Neural progenitor cell (in vitro differentiated cells): ENCODE data around the gene PEX3. TPM values are rescaled to one million over a fixed set of nuclear protein-coding genes. Genes with fewer than 3 reads are reported as not detected.

ENCODE experiments used
- DNase-seq: peaks from one replicate; pipeline ENCODE4 v3.0.0-alpha.2; 2016; ENCODE audit warnings: low spot score
- H2AFZ ChIP-seq: fragments of 200-600 bp; sonication (generic); replicated peaks from 2 replicates; pipeline ENCODE4 v1.6.1; 2016; ENCODE audit warnings: antibody characterized with exemption
- H3F3A ChIP-seq: fragments of 200-600 bp; sonication (generic); 2 replicates; pipeline ENCODE4 v1.6.1; 2016; ENCODE audit warnings: antibody characterized with exemption, low read depth
- H3K27ac ChIP-seq: fragments of 200-600 bp; sonication (generic); 2 replicates; pipeline ENCODE4 v1.5.1; 2016; ENCODE audit warnings: mild to moderate bottlenecking
- H3K27me3 ChIP-seq: fragments of 200-600 bp; sonication (generic); 2 replicates; pipeline ENCODE4 v1.6.1; 2016; ENCODE audit warnings: mild to moderate bottlenecking, moderate library complexity
- H3K36me3 ChIP-seq: fragments of 200-600 bp; sonication (generic); 2 replicates; pipeline ENCODE4 v1.5.1; 2016
- H3K4me1 ChIP-seq: fragments of 200-600 bp; sonication (generic); 2 replicates; pipeline ENCODE4 v1.6.1; 2016; ENCODE audit warnings: mixed run types
- H3K4me2 ChIP-seq: fragments of 200-600 bp; sonication (generic); 2 replicates; pipeline ENCODE4 v1.6.1; 2016
- H3K4me3 ChIP-seq: fragments of 200-600 bp; sonication (generic); 2 replicates; pipeline ENCODE4 v1.5.1; 2016
- H3K79me2 ChIP-seq: fragments of 200-600 bp; sonication (generic); 2 replicates; pipeline ENCODE4 v1.6.1; 2016; ENCODE audit warnings: low read depth
- H3K9ac ChIP-seq: fragments of 200-600 bp; sonication (generic); 2 replicates; pipeline ENCODE4 v1.6.1; 2016
- H3K9me3 ChIP-seq: fragments of 200-600 bp; sonication (generic); 2 replicates; pipeline ENCODE4 v1.5.1; 2016; ENCODE audit warnings: low read depth
- H4K20me1 ChIP-seq: fragments of 200-600 bp; sonication (generic); 2 replicates; pipeline ENCODE4 v1.6.1; 2016; ENCODE audit warnings: low read depth
- H3K27ac Mint-ChIP-seq: 3 replicates; pipeline ENCODE4 v1.8.0; 2021; ENCODE audit warnings: mixed read lengths
- H3K27me3 Mint-ChIP-seq: 2 replicates; pipeline ENCODE4 v1.8.0; 2022; ENCODE audit warnings: low read depth, mild to moderate bottlenecking, inconsistent platforms, moderate library complexity, mixed read lengths; ENCODE audit not compliant: insufficient read depth
- H3K36me3 Mint-ChIP-seq: 3 replicates; pipeline ENCODE4 v1.8.0; 2021; ENCODE audit warnings: mixed read lengths
- H3K4me1 Mint-ChIP-seq: 3 replicates; pipeline ENCODE4 v1.8.0; 2021; ENCODE audit warnings: mixed read lengths
- H3K4me3 Mint-ChIP-seq: 3 replicates; pipeline ENCODE4 v1.8.0; 2021; ENCODE audit warnings: mild to moderate bottlenecking, moderate library complexity, mixed read lengths
- H3K9me3 Mint-ChIP-seq: 3 replicates; pipeline ENCODE4 v1.8.0; 2020; ENCODE audit warnings: mixed read lengths
- CTCF ChIP-seq: fragments of 200-600 bp; sonication (generic); IDR thresholded peaks from 2 replicates; pipeline ENCODE4 v1.5.1; 2017; ENCODE audit warnings: antibody characterized with exemption, mild to moderate bottlenecking
- EZH2 ChIP-seq: fragments of 200-600 bp; sonication (generic); IDR thresholded peaks from 2 replicates; pipeline ENCODE4 v1.6.1; 2017; ENCODE audit warnings: antibody characterized with exemption, mild to moderate bottlenecking, moderate library complexity
- EZH2phosphoT487 ChIP-seq: fragments of 200-600 bp; sonication (generic); IDR thresholded peaks from 2 replicates; pipeline ENCODE4 v1.6.1; 2017; ENCODE audit warnings: antibody characterized with exemption
- total RNA-seq: library from RNA; depleted of rRNA; stranded (reverse); fragments of >200 nt; gene quantifications from 2 replicates; pipeline ENCODE4 v1.2.3, GENCODE V29; 2015; ENCODE audit warnings: low replicate concordance

The PEX3 gene
- total RNA-seq, 1 donor from 2014 or later: 25.5 TPM

- Histone ChIP-seq H3K27me3 (no peaks in the 10 kb centered on the region), H3K4me2 (no peak overlapping the region), H3K27ac (no peak overlapping the region), H3K9ac (no peak overlapping the region), H3F3A (no peaks in the 10 kb centered on the region), H3K36me3 (no peaks in the 10 kb centered on the region), H3K79me2 (no peaks in the 10 kb centered on the region), H3K9me3 (no peaks in the 10 kb centered on the region), H4K20me1 (no peaks in the 10 kb centered on the region), H3K4me3 (no peak overlapping the region), H2AFZ (no peak overlapping the region), H3K4me1 (no peaks in the 10 kb centered on the region)
- H3K4me1 Mint-ChIP-seq: no peaks in the 10 kb centered on the region
- H3K27me3 Mint-ChIP-seq: no peaks in the 10 kb centered on the region
- TF ChIP-seq EZH2 (no peak), CTCF (no peak), EZH2phosphoT487 (no peak)
- no peak overlapping the region for H3K4me3 Mint-ChIP-seq
- H3K36me3 Mint-ChIP-seq: peaks cover 33% of the 10 kb centered on the region
- no peak for DNase-seq
- H3K9me3 Mint-ChIP-seq: no peaks in the 10 kb centered on the region
- H3K27ac Mint-ChIP-seq: no peak overlapping the region
Measured at GRCh38 chr6:143496974-143497373, 46.4 kb downstream of the PEX3 start.

DNA sequence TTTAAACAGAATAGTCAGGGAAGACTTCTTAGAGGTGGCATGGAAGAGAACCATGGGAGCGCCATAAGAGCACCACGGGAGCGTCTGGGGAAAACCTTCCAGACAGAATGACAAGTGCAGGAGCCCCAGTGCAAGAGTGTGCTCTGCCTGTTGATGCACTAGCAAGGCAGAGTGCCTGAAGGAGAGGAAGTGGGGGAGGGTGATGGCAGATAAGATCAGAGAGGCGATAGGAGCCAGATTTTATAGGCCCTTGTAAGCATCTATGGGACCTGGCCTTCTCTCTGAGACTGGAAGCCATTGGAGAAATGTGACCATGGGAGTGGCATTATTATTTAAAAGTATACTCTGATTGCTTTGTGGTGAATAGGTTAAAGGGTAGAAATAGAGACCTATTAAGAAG lies 47.8 kb downstream of the PEX3 start:
- no peak overlapping the region for H3K9ac ChIP-seq
- Mint-ChIP-seq H3K9me3 (no peaks in the 10 kb centered on the region), H3K4me3 (no peak overlapping the region), H3K27ac (no peak overlapping the region), H3K36me3 (peaks cover 33% of the 10 kb centered on the region), H3K4me1 (no peaks in the 10 kb centered on the region), H3K27me3 (no peaks in the 10 kb centered on the region)
- no peaks in the 10 kb centered on the region for H3K79me2 ChIP-seq
- H3K4me1 ChIP-seq: no peaks in the 10 kb centered on the region
- H3F3A ChIP-seq: no peaks in the 10 kb centered on the region
- peaks cover 3% of the 10 kb centered on the region for H3K36me3 ChIP-seq
- no peaks in the 10 kb centered on the region for H3K9me3 ChIP-seq
- TF ChIP-seq CTCF (no peak), EZH2 (no peak), EZH2phosphoT487 (no peak)
- H2AFZ ChIP-seq: no peak overlapping the region
- H3K4me2 ChIP-seq: no peak overlapping the region
- no peaks in the 10 kb centered on the region for H3K27me3 ChIP-seq
- H4K20me1 ChIP-seq: no peaks in the 10 kb centered on the region
- DNase-seq: no peak
- no peak overlapping the region for H3K27ac ChIP-seq
- no peak overlapping the region for H3K4me3 ChIP-seq

DNA sequence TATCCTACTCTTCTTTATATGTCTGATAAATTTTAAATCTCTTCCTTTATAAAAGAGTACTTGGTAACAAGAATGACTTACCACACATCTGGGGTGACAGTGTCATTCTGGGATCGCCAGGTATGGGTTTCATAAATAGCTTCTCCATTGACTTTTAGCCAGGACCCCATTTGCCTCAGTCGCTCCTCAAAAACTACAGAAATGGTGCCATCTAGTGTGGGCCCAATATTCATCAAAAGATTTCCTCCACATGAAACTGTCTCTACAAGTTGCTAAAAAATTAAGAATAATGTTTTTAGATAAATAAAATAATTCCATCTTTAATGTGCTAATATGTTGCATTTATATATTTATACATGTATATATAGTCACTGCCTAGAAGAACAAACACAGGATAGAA lies 51.2 kb downstream of the PEX3 start:
- no peaks in the 10 kb centered on the region for H3K4me1 Mint-ChIP-seq
- Histone ChIP-seq H3F3A (no peaks in the 10 kb centered on the region), H3K4me3 (no peak overlapping the region), H4K20me1 (no peaks in the 10 kb centered on the region), H3K9me3 (no peaks in the 10 kb centered on the region), H3K36me3 (peaks cover 3% of the 10 kb centered on the region), H3K4me1 (no peaks in the 10 kb centered on the region), H2AFZ (no peak overlapping the region), H3K79me2 (no peaks in the 10 kb centered on the region), H3K27me3 (no peaks in the 10 kb centered on the region), H3K4me2 (no peak overlapping the region), H3K9ac (no peak overlapping the region), H3K27ac (no peak overlapping the region)
- no peaks in the 10 kb centered on the region for H3K27me3 Mint-ChIP-seq
- H3K4me3 Mint-ChIP-seq: no peak overlapping the region
- no peak overlapping the region for H3K27ac Mint-ChIP-seq
- DNase-seq: no peak
- H3K36me3 Mint-ChIP-seq: peaks cover 44% of the 10 kb centered on the region
- TF ChIP-seq CTCF: peak; percentile 15
- no peak for TF ChIP-seq EZH2
- no peaks in the 10 kb centered on the region for H3K9me3 Mint-ChIP-seq

DNA sequence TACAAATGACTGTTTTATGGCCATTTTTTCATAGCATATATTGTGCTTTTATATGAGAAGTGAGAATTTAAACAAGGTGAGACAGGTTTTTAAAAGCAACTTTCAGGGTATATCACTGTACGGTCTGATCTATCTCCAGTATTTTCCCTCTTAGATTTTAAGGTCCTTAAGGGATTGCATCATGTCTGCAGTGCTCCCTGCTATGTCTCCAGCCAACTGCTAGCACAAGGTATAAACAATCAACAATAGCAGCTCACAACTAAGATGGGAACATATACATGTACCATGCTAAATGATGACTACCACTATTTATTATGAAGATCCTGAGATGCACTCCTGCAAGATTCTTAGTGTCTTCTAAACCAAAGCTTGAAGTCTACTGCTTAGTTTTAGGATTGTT lies 53.8 kb downstream of the PEX3 start:
- DNase-seq: no peak
- no peaks in the 10 kb centered on the region for H3K27me3 ChIP-seq
- no peaks in the 10 kb centered on the region for H4K20me1 ChIP-seq
- peaks cover 8% of the 10 kb centered on the region for H3K4me1 Mint-ChIP-seq
- no peaks in the 10 kb centered on the region for H3K79me2 ChIP-seq
- no peak for TF ChIP-seq CTCF
- no peak for TF ChIP-seq EZH2
- TF ChIP-seq EZH2phosphoT487: no peak
- H3K9me3 ChIP-seq: no peaks in the 10 kb centered on the region
- H3K4me3 Mint-ChIP-seq: no peak overlapping the region
- H3K27ac Mint-ChIP-seq: no peak overlapping the region
- H3K9ac ChIP-seq: no peak overlapping the region
- no peaks in the 10 kb centered on the region for H3K4me1 ChIP-seq
- no peak overlapping the region for H3K27ac ChIP-seq
- H2AFZ ChIP-seq: no peak overlapping the region
- H3K36me3 ChIP-seq: peaks cover 3% of the 10 kb centered on the region
- no peak overlapping the region for H3K4me2 ChIP-seq
- no peaks in the 10 kb centered on the region for H3F3A ChIP-seq
- no peaks in the 10 kb centered on the region for H3K9me3 Mint-ChIP-seq
- H3K27me3 Mint-ChIP-seq: no peaks in the 10 kb centered on the region
- H3K36me3 Mint-ChIP-seq: peaks cover 41% of the 10 kb centered on the region
- no peak overlapping the region for H3K4me3 ChIP-seq
